ENCODE data around the gene ABL1.

- TF ChIP-seq, protein P1, sequence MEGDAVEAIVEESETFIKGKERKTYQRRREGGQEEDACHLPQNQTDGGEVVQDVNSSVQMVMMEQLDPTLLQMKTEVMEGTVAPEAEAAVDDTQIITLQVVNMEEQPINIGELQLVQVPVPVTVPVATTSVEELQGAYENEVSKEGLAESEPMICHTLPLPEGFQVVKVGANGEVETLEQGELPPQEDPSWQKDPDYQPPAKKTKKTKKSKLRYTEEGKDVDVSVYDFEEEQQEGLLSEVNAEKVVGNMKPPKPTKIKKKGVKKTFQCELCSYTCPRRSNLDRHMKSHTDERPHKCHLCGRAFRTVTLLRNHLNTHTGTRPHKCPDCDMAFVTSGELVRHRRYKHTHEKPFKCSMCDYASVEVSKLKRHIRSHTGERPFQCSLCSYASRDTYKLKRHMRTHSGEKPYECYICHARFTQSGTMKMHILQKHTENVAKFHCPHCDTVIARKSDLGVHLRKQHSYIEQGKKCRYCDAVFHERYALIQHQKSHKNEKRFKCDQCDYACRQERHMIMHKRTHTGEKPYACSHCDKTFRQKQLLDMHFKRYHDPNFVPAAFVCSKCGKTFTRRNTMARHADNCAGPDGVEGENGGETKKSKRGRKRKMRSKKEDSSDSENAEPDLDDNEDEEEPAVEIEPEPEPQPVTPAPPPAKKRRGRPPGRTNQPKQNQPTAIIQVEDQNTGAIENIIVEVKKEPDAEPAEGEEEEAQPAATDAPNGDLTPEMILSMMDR (conservative IDR thresholded peaks at IDR 0.05; ENCODE audit: low read depth, low read length): no peak
- no peak for TF ChIP-seq EZH2 (IDR thresholded peaks at IDR 0.05; ENCODE audit: borderline replicate concordance, low read depth, low read length, poor library complexity, severe bottlenecking)
These were observed 71.1 kb downstream of the ABL1 start for GRCh38 chr9:130905902-130906734.

Data from A673 (cell line).